Progenitor cell of endocrine pancreas (in vitro differentiated cells): ENCODE results near the gene LTBP1. TPM values are rescaled to one million over a fixed set of nuclear protein-coding genes. Genes with fewer than 3 reads are reported as not detected.

Experiments
- DNase-seq: peaks from one replicate; pipeline ENCODE4 v3.0.0; 2021; ENCODE audit warnings: low spot score; ENCODE audit not compliant: unreplicated experiment
- H3K27ac Mint-ChIP-seq: 2 replicates; pipeline ENCODE4 v1.8.0; 2021; ENCODE audit warnings: mild to moderate bottlenecking, moderate library complexity, mixed read lengths
- H3K27me3 Mint-ChIP-seq: 2 replicates; pipeline ENCODE4 v1.8.0; 2021; ENCODE audit warnings: mixed read lengths
- H3K36me3 Mint-ChIP-seq: 2 replicates; pipeline ENCODE4 v1.8.0; 2022; ENCODE audit warnings: mixed read lengths; ENCODE audit not compliant: insufficient read depth
- H3K4me1 Mint-ChIP-seq: 2 replicates; pipeline ENCODE4 v1.8.0; 2021; ENCODE audit warnings: low read depth, mixed read lengths
- H3K4me3 Mint-ChIP-seq: 2 replicates; pipeline ENCODE4 v1.8.0; 2021; ENCODE audit warnings: low read depth, mild to moderate bottlenecking, moderate library complexity, mixed read lengths
- H3K9me3 Mint-ChIP-seq: 2 replicates; pipeline ENCODE4 v1.8.0; 2021; ENCODE audit warnings: low read depth, mixed read lengths
- CTCF ChIP-seq: fragments of 200-600 bp; sonication (generic); IDR thresholded peaks from one replicate; pipeline ENCODE4 v1.5.0; 2021; ENCODE audit warnings: antibody characterized with exemption, mild to moderate bottlenecking; ENCODE audit not compliant: unreplicated experiment
- total RNA-seq: library from RNA; stranded (reverse); gene quantifications from 2 replicates; pipeline ENCODE4 v1.2.1, GENCODE V29; 2021

Gene LTBP1
- total RNA-seq, 1 donor from 2014 or later, result 63.0 TPM

GRCh38 chr2:33426666-33427231 lies 480.0 kb downstream of the LTBP1 start:
- no peaks in the 10 kb centered on the region for H3K4me1 Mint-ChIP-seq
- no peak overlapping the region for H3K27ac Mint-ChIP-seq
- H3K36me3 Mint-ChIP-seq, result no peaks in the 10 kb centered on the region
- DNase-seq, result no peak
- peaks cover 2% of the 10 kb centered on the region for H3K9me3 Mint-ChIP-seq
- no peak for TF ChIP-seq CTCF
- peaks cover 8% of the 10 kb centered on the region for H3K27me3 Mint-ChIP-seq
- no peak overlapping the region for H3K4me3 Mint-ChIP-seq

GRCh38 chr2:33430077-33430476 lies 483.3 kb downstream of the LTBP1 start:
- Mint-ChIP-seq H3K4me1 (no peaks in the 10 kb centered on the region), H3K36me3 (no peaks in the 10 kb centered on the region), H3K27ac (no peak overlapping the region), H3K27me3 (peaks cover 20% of the 10 kb centered on the region), H3K9me3 (peaks cover 2% of the 10 kb centered on the region), H3K4me3 (no peak overlapping the region)
- DNase-seq, result no peak
- TF ChIP-seq CTCF, result no peak

GRCh38 chr2:33430856-33431255 lies 484.1 kb downstream of the LTBP1 start:
- Mint-ChIP-seq H3K27me3 (peaks cover 20% of the 10 kb centered on the region), H3K27ac (no peak overlapping the region), H3K9me3 (peaks cover 2% of the 10 kb centered on the region), H3K36me3 (no peaks in the 10 kb centered on the region), H3K4me1 (no peaks in the 10 kb centered on the region), H3K4me3 (no peak overlapping the region)
- TF ChIP-seq CTCF, result no peak
- DNase-seq, result no peak

GRCh38 chr2:33432871-33433270 lies 486.1 kb downstream of the LTBP1 start:
- Mint-ChIP-seq H3K9me3 (peaks cover 2% of the 10 kb centered on the region), H3K4me1 (no peaks in the 10 kb centered on the region), H3K27ac (no peak overlapping the region), H3K27me3 (peaks cover 24% of the 10 kb centered on the region), H3K4me3 (no peak overlapping the region), H3K36me3 (no peaks in the 10 kb centered on the region)
- no peak for TF ChIP-seq CTCF
- DNase-seq, result no peak

GRCh38 chr2:33433279-33434235 lies 486.8 kb downstream of the LTBP1 start:
- H3K4me1 Mint-ChIP-seq, result no peaks in the 10 kb centered on the region
- DNase-seq, result no peak
- no peak for TF ChIP-seq CTCF
- peaks cover 24% of the 10 kb centered on the region for H3K27me3 Mint-ChIP-seq
- no peak overlapping the region for H3K27ac Mint-ChIP-seq
- no peaks in the 10 kb centered on the region for H3K9me3 Mint-ChIP-seq
- H3K4me3 Mint-ChIP-seq, result no peak overlapping the region
- H3K36me3 Mint-ChIP-seq, result no peaks in the 10 kb centered on the region
